Chondrocyte (in vitro differentiated cells): ENCODE measurements around the gene SLC5A11. TPM values are rescaled to one million over a fixed set of nuclear protein-coding genes. Genes with fewer than 3 reads are reported as not detected.

Experiments
- DNase-seq: peaks from one replicate; pipeline ENCODE4 v3.0.0; 2021; ENCODE audit warnings: mixed read lengths, low spot score
- H3K27ac Mint-ChIP-seq: one replicate; pipeline ENCODE4 v1.8.0; 2021; ENCODE audit warnings: mild to moderate bottlenecking, moderate library complexity, mixed read lengths; ENCODE audit not compliant: unreplicated experiment
- H3K27me3 Mint-ChIP-seq: 2 replicates; pipeline ENCODE4 v1.8.0; 2021; ENCODE audit warnings: low read depth, mixed read lengths
- H3K36me3 Mint-ChIP-seq: 2 replicates; pipeline ENCODE4 v1.8.0; 2021; ENCODE audit warnings: low read depth, mixed read lengths
- H3K4me1 Mint-ChIP-seq: 2 replicates; pipeline ENCODE4 v1.8.0; 2021; ENCODE audit warnings: low read depth, mild to moderate bottlenecking, mixed read lengths
- H3K4me3 Mint-ChIP-seq: one replicate; pipeline ENCODE4 v1.8.0; 2021; ENCODE audit warnings: mild to moderate bottlenecking, moderate library complexity, mixed read lengths; ENCODE audit not compliant: unreplicated experiment
- H3K9me3 Mint-ChIP-seq: 2 replicates; pipeline ENCODE4 v1.8.0; 2021; ENCODE audit warnings: low read depth, mixed read lengths
- total RNA-seq: library from RNA; stranded (reverse); gene quantifications from 3 replicates; pipeline ENCODE4 v1.2.1, GENCODE V29; 2021
- TF ChIP-seq, protein P1 (sequence below): fragments of 200-600 bp; sonication (generic); IDR thresholded peaks from 2 replicates; pipeline ENCODE4 v1.5.0; 2021; ENCODE audit warnings: antibody characterized with exemption, mild to moderate bottlenecking, moderate library complexity

Gene SLC5A11
- total RNA-seq, 1 donor from 2014 or later: not detected

DNA sequence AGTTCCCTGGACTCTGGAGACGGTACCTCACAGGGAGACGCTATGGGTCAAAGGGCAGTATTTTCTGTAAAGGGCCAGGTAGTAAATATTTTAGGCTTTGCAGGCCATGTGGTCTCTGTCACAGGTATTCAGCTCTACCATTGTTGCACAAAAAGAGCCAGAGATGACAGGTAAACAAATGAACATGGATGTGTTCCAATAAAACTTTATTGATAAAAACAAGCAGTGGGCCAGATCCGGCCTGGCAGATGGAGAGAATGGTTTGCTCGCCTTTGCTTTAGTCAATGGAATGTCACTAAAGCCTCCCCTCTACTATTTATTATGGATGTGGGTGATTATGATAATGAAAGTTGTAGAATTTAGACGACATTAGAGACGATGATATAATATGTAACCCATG, 8.9 kb upstream of the SLC5A11 start:
- TF ChIP-seq, protein P1, sequence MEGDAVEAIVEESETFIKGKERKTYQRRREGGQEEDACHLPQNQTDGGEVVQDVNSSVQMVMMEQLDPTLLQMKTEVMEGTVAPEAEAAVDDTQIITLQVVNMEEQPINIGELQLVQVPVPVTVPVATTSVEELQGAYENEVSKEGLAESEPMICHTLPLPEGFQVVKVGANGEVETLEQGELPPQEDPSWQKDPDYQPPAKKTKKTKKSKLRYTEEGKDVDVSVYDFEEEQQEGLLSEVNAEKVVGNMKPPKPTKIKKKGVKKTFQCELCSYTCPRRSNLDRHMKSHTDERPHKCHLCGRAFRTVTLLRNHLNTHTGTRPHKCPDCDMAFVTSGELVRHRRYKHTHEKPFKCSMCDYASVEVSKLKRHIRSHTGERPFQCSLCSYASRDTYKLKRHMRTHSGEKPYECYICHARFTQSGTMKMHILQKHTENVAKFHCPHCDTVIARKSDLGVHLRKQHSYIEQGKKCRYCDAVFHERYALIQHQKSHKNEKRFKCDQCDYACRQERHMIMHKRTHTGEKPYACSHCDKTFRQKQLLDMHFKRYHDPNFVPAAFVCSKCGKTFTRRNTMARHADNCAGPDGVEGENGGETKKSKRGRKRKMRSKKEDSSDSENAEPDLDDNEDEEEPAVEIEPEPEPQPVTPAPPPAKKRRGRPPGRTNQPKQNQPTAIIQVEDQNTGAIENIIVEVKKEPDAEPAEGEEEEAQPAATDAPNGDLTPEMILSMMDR: no peak
- Mint-ChIP-seq H3K36me3 (no peaks in the 10 kb centered on the region), H3K27me3 (no peaks in the 10 kb centered on the region), H3K4me3 (no peak overlapping the region), H3K9me3 (no peaks in the 10 kb centered on the region), H3K4me1 (peaks cover 8% of the 10 kb centered on the region), H3K27ac (no peak overlapping the region)
- no peak for DNase-seq

DNA sequence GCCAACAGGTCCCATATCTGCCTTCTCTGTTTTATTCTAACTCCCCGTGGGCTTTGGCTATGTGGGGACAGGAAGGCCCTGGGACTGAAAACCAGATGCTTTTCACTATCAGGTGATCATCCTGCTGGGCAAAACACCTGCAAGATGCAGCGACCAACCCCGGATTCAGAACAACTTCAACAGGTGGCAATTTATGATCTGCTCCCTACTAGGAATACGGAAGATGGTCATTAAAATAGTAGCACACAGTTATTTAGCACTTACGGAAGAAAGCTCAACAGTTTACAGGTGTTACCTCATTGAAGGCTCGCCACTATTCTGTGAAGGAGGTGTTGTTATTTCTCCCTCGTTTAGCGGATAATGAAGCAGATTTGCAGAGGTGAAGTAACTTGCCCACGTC, 7.8 kb upstream of the SLC5A11 start:
- H3K36me3 Mint-ChIP-seq: no peaks in the 10 kb centered on the region
- no peak for DNase-seq
- no peaks in the 10 kb centered on the region for H3K27me3 Mint-ChIP-seq
- H3K9me3 Mint-ChIP-seq: no peaks in the 10 kb centered on the region
- no peak overlapping the region for H3K27ac Mint-ChIP-seq
- TF ChIP-seq, protein P1: no peak
- peaks cover 8% of the 10 kb centered on the region for H3K4me1 Mint-ChIP-seq
- H3K4me3 Mint-ChIP-seq: no peak overlapping the region

DNA sequence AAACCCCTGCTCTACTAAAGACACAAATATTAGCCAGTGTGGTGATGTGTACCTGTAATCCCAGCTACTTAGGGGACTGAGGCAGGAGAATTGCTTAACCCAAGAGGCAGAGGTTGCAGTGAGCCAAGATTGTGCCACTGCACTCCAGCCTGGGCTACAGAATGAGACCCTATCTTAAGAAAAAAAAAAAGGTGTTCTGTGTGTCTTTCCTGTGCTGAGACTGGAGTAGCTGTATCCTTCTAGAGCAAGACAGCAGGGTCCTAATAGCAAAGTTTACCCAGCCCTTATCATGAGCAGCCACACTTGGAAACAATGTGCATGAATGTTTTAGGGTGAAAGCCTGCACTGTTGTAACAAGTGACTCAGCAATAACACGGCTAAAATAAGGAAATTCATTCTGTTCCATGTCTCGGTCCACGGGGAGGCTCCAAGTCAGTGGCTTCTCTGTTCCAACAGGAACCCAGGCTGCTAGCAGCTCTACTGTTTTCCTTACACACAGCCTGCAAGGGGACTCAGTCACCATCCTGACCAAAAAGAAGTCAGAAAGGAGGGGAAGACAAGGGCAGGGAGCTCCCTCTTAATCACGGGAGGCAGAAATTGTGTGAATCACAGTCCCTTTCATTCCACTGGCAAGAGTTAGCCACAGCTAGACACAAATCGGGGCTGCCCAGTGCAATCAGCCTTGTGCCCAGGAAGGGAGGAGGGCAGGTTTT, 7.1 kb upstream of the SLC5A11 start:
- Mint-ChIP-seq H3K27me3 (no peaks in the 10 kb centered on the region), H3K9me3 (no peaks in the 10 kb centered on the region), H3K36me3 (no peaks in the 10 kb centered on the region), H3K4me1 (peaks cover 8% of the 10 kb centered on the region), H3K27ac (peak overlapping the region; percentile 96), H3K4me3 (peak overlapping the region; percentile 59)
- TF ChIP-seq, protein P1: no peak
- no peak for DNase-seq

DNA sequence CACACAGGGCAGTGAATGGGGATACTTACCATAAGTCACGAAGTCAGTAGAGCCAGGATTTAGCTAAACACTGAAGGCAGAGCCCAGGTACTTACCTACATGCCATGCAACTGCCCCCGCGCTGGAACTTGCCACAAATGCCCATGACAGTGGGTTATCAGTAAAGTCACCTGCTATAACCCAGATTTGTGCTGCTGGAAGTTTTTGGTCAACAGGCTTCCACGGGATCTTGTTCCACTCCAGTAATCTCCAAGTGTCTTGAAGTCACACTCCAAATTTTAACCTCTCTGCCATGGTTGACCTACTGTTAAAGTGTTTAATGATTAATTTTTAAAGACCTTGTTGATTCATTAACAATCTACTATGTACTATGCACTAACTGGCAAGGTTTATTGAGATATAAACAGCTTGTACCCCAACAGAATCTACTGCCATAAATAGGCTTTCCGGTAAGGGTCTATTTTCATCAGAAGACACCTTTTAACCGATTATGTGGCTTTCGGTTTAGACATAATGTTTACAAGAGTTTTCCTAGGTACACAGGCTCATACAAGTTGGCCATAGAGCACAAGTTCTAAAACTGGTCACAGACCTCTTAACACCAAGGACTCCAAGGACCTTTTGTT, 6.3 kb upstream of the SLC5A11 start:
- H3K9me3 Mint-ChIP-seq: no peaks in the 10 kb centered on the region
- peak overlapping the region; percentile 96 for H3K27ac Mint-ChIP-seq
- no peak overlapping the region for H3K4me3 Mint-ChIP-seq
- no peak for DNase-seq
- TF ChIP-seq, protein P1: no peak
- H3K36me3 Mint-ChIP-seq: no peaks in the 10 kb centered on the region
- H3K27me3 Mint-ChIP-seq: no peaks in the 10 kb centered on the region
- H3K4me1 Mint-ChIP-seq: peaks cover 8% of the 10 kb centered on the region

DNA sequence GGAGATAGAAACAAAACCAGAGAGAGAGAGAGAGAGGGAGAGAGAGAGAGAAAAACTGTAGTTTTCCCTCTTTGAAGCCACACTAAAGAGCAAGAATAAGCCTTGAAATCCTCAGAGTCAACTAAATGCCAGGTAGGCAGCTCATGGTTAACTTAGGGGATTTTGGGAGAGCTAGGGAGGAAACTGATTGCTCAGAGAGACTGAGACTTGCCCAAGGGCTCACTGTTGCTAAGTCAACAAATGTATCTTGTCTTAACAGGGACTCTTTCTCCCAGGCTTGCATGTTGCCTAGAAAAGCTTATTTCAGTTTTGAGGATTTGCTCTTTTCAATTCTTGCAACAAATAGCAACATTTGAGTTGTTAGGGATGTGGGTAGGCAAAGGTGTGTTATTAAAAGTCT, 4.5 kb upstream of the SLC5A11 start:
- Mint-ChIP-seq H3K36me3 (no peaks in the 10 kb centered on the region), H3K27me3 (peaks cover 1% of the 10 kb centered on the region), H3K9me3 (no peaks in the 10 kb centered on the region), H3K27ac (no peak overlapping the region), H3K4me1 (peaks cover 8% of the 10 kb centered on the region), H3K4me3 (no peak overlapping the region)
- TF ChIP-seq, protein P1: no peak
- DNase-seq: no peak
